ENCODE measurements around the gene BCAT1.

DNA sequence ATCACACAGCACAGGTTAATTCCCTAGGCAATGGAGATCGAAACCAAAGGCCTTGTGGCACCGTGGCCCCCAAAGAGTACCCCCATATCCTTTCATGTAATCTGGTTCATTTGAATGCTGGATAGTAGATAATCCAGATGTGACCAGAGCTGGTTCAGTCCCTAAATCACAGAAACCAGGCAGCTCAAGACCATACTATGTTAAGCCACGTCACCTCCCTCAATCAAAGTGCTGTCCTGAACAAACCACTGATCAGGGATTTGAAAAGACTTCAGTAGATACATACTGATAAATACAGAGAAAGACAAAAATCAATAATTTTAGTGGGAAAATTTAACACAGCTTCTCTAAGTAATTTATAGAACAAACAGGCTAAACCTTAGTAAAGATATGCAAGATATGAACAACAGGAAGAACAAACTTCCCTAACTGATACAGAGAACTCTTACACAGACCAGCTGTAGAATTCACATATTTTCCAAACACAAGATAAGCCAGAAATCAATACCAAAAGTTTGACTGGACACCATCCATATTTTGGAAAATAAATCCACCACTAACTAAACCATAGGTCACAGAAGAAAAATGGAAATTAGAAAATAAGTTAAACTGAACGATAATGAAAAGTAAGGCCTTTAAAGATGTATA is 67.1 kb downstream of the BCAT1 start:
- TF ChIP-seq, protein P1, sequence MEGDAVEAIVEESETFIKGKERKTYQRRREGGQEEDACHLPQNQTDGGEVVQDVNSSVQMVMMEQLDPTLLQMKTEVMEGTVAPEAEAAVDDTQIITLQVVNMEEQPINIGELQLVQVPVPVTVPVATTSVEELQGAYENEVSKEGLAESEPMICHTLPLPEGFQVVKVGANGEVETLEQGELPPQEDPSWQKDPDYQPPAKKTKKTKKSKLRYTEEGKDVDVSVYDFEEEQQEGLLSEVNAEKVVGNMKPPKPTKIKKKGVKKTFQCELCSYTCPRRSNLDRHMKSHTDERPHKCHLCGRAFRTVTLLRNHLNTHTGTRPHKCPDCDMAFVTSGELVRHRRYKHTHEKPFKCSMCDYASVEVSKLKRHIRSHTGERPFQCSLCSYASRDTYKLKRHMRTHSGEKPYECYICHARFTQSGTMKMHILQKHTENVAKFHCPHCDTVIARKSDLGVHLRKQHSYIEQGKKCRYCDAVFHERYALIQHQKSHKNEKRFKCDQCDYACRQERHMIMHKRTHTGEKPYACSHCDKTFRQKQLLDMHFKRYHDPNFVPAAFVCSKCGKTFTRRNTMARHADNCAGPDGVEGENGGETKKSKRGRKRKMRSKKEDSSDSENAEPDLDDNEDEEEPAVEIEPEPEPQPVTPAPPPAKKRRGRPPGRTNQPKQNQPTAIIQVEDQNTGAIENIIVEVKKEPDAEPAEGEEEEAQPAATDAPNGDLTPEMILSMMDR (IDR thresholded peaks at IDR 0.05 in 2 of 3, conservative IDR thresholded peaks at IDR 0.05 in 1 of 3; ENCODE audit: borderline replicate concordance in 1 of 3, insufficient read depth in 1 of 3, low read depth in 2 of 3, low read length in 2 of 3), result no peak
- TF ChIP-seq CEBPB (IDR thresholded peaks at IDR 0.05; ENCODE audit: low read depth) (no peak), YY1 (IDR thresholded peaks at IDR 0.05; ENCODE audit: extremely low read depth, insufficient replicate concordance, low read depth, low read length) (no peak), SP1 (IDR thresholded peaks at IDR 0.05; ENCODE audit: low read depth) (no peak), JUND (IDR thresholded peaks at IDR 0.05) (no peak), EZH2 (IDR thresholded peaks at IDR 0.05) (no peak), EZH2phosphoT487 (IDR thresholded peaks at IDR 0.05; ENCODE audit: borderline replicate concordance) (no peak), SIN3A (IDR thresholded peaks at IDR 0.05; ENCODE audit: low read depth) (no peak), POLR2A (IDR thresholded peaks at IDR 0.05; ENCODE audit: borderline replicate concordance, extremely low read depth, insufficient read depth, insufficient read length) (no peak), RAD21 (IDR thresholded peaks at IDR 0.05; ENCODE audit: low read depth) (no peak)
- TF ChIP-seq, protein P2, sequence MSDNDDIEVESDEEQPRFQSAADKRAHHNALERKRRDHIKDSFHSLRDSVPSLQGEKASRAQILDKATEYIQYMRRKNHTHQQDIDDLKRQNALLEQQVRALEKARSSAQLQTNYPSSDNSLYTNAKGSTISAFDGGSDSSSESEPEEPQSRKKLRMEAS (IDR thresholded peaks at IDR 0.05), result no peak

All from HCT116 (cell line).